ENCODE results near the gene F2.

GRCh38 chr11:46776878-46777277, 57.9 kb downstream of the F2 start:
- TF ChIP-seq, protein P1, sequence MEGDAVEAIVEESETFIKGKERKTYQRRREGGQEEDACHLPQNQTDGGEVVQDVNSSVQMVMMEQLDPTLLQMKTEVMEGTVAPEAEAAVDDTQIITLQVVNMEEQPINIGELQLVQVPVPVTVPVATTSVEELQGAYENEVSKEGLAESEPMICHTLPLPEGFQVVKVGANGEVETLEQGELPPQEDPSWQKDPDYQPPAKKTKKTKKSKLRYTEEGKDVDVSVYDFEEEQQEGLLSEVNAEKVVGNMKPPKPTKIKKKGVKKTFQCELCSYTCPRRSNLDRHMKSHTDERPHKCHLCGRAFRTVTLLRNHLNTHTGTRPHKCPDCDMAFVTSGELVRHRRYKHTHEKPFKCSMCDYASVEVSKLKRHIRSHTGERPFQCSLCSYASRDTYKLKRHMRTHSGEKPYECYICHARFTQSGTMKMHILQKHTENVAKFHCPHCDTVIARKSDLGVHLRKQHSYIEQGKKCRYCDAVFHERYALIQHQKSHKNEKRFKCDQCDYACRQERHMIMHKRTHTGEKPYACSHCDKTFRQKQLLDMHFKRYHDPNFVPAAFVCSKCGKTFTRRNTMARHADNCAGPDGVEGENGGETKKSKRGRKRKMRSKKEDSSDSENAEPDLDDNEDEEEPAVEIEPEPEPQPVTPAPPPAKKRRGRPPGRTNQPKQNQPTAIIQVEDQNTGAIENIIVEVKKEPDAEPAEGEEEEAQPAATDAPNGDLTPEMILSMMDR (IDR thresholded peaks at IDR 0.05): no peak
- no peak for TF ChIP-seq POLR2A (IDR thresholded peaks at IDR 0.05)
